A673 (cell line): ENCODE data around the gene MARCHF2.
"Not testable (repeated sequence)": the region's sequence is repeated elsewhere in the genome, so short reads cannot be mapped to it uniquely, and the experiment has no call there.

Source experiments
- EZH2 ChIP-seq: fragments of 200-600 bp; sonication (generic); IDR thresholded peaks from 2 replicates; pipeline ENCODE4 v1.6.1; 2017; ENCODE audit warnings: borderline replicate concordance, low read depth, mild to moderate bottlenecking, mixed read lengths, antibody characterized with exemption, low read length; ENCODE audit not compliant: poor library complexity, severe bottlenecking
- TF ChIP-seq, protein P1 (sequence below): fragments of 300-800, 200-600 bp; sonication (generic); conservative IDR thresholded peaks from 2 replicates; pipeline ENCODE4 v1.5.1; 2017; ENCODE audit warnings: low read depth, mild to moderate bottlenecking, antibody characterized with exemption, low read length, moderate library complexity, mixed read lengths

DNA sequence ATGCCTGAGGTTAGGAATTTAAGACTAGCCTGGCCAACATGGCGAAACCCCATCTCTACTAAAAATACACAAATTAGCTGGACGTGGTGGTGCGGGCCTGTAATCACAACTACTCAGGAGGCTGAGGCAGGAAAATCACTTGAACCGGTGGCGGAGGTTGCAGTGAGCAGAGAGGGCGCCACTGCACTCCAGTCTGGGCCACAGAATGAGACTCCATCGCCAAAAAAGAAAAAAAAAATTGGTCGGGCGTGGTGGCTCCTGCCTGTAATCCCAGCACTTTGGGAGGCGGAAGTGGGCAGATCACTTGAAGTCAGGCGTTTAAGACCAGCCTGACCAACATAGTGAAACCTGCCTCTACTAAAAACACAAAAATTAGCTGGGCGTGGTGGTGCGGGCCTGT, 2.4 kb upstream of the MARCHF2 start:
- TF ChIP-seq, protein P1, sequence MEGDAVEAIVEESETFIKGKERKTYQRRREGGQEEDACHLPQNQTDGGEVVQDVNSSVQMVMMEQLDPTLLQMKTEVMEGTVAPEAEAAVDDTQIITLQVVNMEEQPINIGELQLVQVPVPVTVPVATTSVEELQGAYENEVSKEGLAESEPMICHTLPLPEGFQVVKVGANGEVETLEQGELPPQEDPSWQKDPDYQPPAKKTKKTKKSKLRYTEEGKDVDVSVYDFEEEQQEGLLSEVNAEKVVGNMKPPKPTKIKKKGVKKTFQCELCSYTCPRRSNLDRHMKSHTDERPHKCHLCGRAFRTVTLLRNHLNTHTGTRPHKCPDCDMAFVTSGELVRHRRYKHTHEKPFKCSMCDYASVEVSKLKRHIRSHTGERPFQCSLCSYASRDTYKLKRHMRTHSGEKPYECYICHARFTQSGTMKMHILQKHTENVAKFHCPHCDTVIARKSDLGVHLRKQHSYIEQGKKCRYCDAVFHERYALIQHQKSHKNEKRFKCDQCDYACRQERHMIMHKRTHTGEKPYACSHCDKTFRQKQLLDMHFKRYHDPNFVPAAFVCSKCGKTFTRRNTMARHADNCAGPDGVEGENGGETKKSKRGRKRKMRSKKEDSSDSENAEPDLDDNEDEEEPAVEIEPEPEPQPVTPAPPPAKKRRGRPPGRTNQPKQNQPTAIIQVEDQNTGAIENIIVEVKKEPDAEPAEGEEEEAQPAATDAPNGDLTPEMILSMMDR, result 0 out of 2 replicates have a peak, but pooled peaks have one; percentile 17
- TF ChIP-seq EZH2, result not testable (repeated sequence)
